ENCODE results near the gene PTH1R.

Gene PTH1R

GRCh38 chr3:46901061-46901460 lies 23.5 kb downstream of the PTH1R start:
- no peak for DNase-seq (ENCODE audit: low read depth, low spot score)
- no peak overlapping the region for H3K4me3 ChIP-seq (ENCODE audit: low read depth, low read length)
- in situ Hi-C loops (cut with HindIII; ENCODE audit: low sequenced_read_pairs): no loop called here
- TF ChIP-seq, protein P1, sequence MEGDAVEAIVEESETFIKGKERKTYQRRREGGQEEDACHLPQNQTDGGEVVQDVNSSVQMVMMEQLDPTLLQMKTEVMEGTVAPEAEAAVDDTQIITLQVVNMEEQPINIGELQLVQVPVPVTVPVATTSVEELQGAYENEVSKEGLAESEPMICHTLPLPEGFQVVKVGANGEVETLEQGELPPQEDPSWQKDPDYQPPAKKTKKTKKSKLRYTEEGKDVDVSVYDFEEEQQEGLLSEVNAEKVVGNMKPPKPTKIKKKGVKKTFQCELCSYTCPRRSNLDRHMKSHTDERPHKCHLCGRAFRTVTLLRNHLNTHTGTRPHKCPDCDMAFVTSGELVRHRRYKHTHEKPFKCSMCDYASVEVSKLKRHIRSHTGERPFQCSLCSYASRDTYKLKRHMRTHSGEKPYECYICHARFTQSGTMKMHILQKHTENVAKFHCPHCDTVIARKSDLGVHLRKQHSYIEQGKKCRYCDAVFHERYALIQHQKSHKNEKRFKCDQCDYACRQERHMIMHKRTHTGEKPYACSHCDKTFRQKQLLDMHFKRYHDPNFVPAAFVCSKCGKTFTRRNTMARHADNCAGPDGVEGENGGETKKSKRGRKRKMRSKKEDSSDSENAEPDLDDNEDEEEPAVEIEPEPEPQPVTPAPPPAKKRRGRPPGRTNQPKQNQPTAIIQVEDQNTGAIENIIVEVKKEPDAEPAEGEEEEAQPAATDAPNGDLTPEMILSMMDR (IDR thresholded peaks at IDR 0.05; ENCODE audit: low read depth, low read length): no peak

DNA sequence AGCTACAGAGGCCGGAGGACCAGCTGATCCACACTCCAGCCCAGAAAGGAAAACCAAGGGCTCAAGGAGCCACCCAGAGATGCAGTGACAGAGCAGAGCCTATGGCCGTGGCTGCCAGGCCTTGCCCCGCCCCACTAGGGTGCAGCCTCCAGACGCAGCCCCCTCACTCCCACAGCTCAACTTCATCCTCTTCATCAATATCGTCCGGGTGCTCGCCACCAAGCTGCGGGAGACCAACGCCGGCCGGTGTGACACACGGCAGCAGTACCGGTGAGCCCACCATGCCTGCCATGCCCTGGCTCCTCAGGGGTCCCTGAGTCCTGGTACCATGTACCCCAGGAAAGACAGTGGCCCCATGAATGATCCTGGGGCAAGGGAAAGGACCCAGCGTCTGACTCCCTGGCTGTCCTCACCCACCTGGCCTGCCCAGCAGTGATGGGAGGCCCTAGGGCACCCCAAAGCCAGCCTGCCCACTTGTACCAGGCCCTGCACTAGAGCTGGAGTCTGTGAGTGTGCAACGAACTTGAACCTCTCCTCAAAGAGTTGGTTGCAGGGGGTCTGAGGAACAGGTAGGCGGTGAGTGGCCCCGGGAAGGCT lies 24.2 kb downstream of the PTH1R start:
- H3K4me3 ChIP-seq (ENCODE audit: low read depth, low read length): no peak overlapping the region
- in situ Hi-C loops (cut with HindIII; ENCODE audit: low sequenced_read_pairs): no loop called here
- TF ChIP-seq, protein P1 (IDR thresholded peaks at IDR 0.05; ENCODE audit: low read depth, low read length): no peak
- DNase-seq (ENCODE audit: low read depth, low spot score): no peak

GRCh38 chr3:46902188-46902631 lies 24.7 kb downstream of the PTH1R start:
- TF ChIP-seq, protein P1 (IDR thresholded peaks at IDR 0.05; ENCODE audit: low read depth, low read length): no peak
- in situ Hi-C loops (cut with HindIII; ENCODE audit: low sequenced_read_pairs): no loop called here
- DNase-seq (ENCODE audit: low read depth, low spot score): no peak
- no peak overlapping the region for H3K4me3 ChIP-seq (ENCODE audit: low read depth, low read length)

DNA sequence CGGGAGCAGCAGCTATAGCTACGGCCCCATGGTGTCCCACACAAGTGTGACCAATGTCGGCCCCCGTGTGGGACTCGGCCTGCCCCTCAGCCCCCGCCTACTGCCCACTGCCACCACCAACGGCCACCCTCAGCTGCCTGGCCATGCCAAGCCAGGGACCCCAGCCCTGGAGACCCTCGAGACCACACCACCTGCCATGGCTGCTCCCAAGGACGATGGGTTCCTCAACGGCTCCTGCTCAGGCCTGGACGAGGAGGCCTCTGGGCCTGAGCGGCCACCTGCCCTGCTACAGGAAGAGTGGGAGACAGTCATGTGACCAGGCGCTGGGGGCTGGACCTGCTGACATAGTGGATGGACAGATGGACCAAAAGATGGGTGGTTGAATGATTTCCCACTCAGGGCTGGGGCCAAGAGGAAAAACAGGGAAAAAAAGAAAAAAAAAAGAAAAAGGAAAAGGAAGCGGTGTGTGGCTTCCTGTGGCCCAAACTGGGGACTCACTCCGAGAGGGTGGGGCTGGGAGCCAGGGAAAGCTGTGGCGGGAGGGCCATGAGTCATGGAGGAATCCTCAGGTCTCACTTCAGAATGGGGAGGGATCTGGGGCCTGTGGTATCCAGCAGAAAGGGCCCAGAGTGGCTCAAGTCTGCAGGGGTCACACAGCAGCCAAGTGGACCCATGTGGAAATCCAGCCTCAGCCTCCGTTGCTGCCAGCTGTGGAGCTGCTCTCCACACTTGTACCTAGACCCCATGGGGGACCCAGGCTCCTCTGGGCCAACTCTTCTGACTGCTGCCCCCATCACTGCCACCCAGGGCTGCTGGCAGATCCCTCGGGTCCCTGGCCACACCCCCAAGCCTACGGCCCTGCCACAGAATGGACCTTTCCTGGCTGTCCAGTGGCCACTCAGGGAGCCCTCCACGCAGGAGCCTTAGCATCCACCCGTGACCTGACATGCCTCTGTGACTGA lies 26.1 kb downstream of the PTH1R start:
- DNase-seq (ENCODE audit: low read depth, low spot score): peak; percentile 43
- no peak overlapping the region for H3K4me3 ChIP-seq (ENCODE audit: low read depth, low read length)
- TF ChIP-seq, protein P1 (IDR thresholded peaks at IDR 0.05; ENCODE audit: low read depth, low read length): no peak
- in situ Hi-C loops (cut with HindIII; ENCODE audit: low sequenced_read_pairs): no loop called here

DNA sequence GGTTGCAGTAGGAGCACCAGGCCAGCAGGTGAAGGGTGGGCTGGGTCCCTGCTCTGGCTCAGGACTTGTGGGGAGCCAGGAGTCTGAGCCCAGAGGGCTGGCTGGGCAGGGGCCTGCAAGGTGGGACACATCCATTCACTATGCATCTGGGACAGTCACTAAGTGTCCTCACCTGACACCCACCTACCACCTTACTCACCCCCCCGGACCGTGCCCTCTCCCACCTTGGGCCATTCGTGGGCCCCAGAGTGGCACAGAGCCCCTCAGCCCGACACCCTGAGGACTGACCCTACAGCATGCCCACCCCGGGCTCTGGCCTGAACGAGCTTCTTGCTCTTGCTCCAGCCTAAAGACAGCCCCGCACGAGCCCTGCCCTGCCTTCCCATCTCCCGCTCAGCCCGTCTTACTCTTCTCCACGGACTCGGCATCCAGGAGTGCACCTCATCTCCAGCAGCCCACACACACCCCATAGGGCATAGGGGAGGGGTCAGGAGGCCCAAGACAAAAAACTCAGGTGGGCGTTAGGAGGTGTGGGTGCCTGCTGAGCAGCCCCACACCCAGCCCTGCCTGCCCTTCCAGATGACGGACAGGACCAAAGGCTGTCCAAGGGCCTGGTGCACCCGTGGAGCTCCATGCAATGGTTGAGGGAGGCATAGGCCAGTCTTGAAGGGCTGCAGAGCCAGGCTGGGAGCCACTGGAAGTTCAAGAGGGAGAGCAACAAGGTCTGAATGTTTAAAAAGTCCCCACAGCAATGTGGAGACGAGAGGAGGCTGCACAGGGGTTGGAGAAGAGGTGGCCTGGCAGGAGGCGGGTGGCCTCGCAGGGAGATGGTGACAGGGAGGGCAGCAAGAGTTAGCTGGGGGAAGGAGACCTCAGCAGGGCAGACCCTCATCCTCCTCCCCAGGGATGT lies 27.0 kb downstream of the PTH1R start:
- H3K4me3 ChIP-seq (ENCODE audit: low read depth, low read length): no peak overlapping the region
- in situ Hi-C loops (cut with HindIII; ENCODE audit: low sequenced_read_pairs): no loop called here
- DNase-seq (ENCODE audit: low read depth, low spot score): no peak
- TF ChIP-seq, protein P1 (IDR thresholded peaks at IDR 0.05; ENCODE audit: low read depth, low read length): no peak

- TF ChIP-seq, protein P1 (IDR thresholded peaks at IDR 0.05; ENCODE audit: low read depth, low read length): no peak
- no peak for DNase-seq (ENCODE audit: low read depth, low spot score)
- in situ Hi-C loops (cut with HindIII; ENCODE audit: low sequenced_read_pairs): no loop called here
- H3K4me3 ChIP-seq (ENCODE audit: low read depth, low read length): no peak overlapping the region
These were observed 27.7 kb downstream of the PTH1R start for GRCh38 chr3:46905213-46905560.
